ENCODE measurements around the gene PTPN18. TPM values are rescaled to one million over a fixed set of nuclear protein-coding genes. Genes with fewer than 3 reads are reported as not detected.

Gene PTPN18
- total and polyA plus RNA-seq, 3 donors from 2014 or later: 23.3 to 33.0 (median 23.4) TPM

GRCh38 chr2:130366720-130367119 is 10.9 kb downstream of the PTPN18 start:
- Histone ChIP-seq H3K4me3 (no peak overlapping the region), H3K27me3 (no peaks in the 10 kb centered on the region), H3K4me1 (no peaks in the 10 kb centered on the region), H3K36me3 (ENCODE audit: low read depth, missing control alignments) (no peaks in the 10 kb centered on the region), H3K27ac (no peak overlapping the region), H3K9me3 (no peaks in the 10 kb centered on the region)
- intact Hi-C loops (cut with DNase I; ENCODE audit: low total_unique reads): no loop called here
- WGBS, 2 donors: 75 to 85% methylated on average over 1 of the region's 1 CpG
- DNase-seq: no peak
- TF ChIP-seq, protein P1, sequence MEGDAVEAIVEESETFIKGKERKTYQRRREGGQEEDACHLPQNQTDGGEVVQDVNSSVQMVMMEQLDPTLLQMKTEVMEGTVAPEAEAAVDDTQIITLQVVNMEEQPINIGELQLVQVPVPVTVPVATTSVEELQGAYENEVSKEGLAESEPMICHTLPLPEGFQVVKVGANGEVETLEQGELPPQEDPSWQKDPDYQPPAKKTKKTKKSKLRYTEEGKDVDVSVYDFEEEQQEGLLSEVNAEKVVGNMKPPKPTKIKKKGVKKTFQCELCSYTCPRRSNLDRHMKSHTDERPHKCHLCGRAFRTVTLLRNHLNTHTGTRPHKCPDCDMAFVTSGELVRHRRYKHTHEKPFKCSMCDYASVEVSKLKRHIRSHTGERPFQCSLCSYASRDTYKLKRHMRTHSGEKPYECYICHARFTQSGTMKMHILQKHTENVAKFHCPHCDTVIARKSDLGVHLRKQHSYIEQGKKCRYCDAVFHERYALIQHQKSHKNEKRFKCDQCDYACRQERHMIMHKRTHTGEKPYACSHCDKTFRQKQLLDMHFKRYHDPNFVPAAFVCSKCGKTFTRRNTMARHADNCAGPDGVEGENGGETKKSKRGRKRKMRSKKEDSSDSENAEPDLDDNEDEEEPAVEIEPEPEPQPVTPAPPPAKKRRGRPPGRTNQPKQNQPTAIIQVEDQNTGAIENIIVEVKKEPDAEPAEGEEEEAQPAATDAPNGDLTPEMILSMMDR (IDR thresholded peaks at IDR 0.05): no peak

GRCh38 chr2:130368786-130369185 is 12.9 kb downstream of the PTPN18 start:
- Histone ChIP-seq H3K27me3 (no peaks in the 10 kb centered on the region), H3K27ac (no peak overlapping the region), H3K4me3 (no peak overlapping the region), H3K36me3 (ENCODE audit: low read depth, missing control alignments) (no peaks in the 10 kb centered on the region), H3K9me3 (no peaks in the 10 kb centered on the region), H3K4me1 (peaks cover 7% of the 10 kb centered on the region)
- intact Hi-C loops (cut with DNase I; ENCODE audit: low total_unique reads): no loop called here
- no peak for DNase-seq
- 80 to 89% methylated on average over 5 of the region's 5 CpGs for WGBS, 2 donors
- TF ChIP-seq POLR2A (IDR thresholded peaks at IDR 0.05): no peak
- TF ChIP-seq, protein P1 (IDR thresholded peaks at IDR 0.05): no peak

- Histone ChIP-seq H3K27ac (no peak overlapping the region), H3K4me3 (no peak overlapping the region), H3K9me3 (no peaks in the 10 kb centered on the region), H3K4me1 (peaks cover 7% of the 10 kb centered on the region), H3K27me3 (no peaks in the 10 kb centered on the region), H3K36me3 (ENCODE audit: low read depth, missing control alignments) (no peaks in the 10 kb centered on the region)
- no peak for DNase-seq
- intact Hi-C loops (cut with DNase I; ENCODE audit: low total_unique reads): no loop called here
- TF ChIP-seq, protein P1 (IDR thresholded peaks at IDR 0.05): no peak
- TF ChIP-seq POLR2A (IDR thresholded peaks at IDR 0.05): no peak
Measured at GRCh38 chr2:130369311-130369964, 13.6 kb downstream of the PTPN18 start.

GRCh38 chr2:130369965-130370341 is 14.1 kb downstream of the PTPN18 start:
- H3K27ac ChIP-seq: no peak overlapping the region
- no peak overlapping the region for H3K4me3 ChIP-seq
- no peak for TF ChIP-seq POLR2A (IDR thresholded peaks at IDR 0.05)
- TF ChIP-seq, protein P1 (IDR thresholded peaks at IDR 0.05): no peak
- peaks cover 7% of the 10 kb centered on the region for H3K4me1 ChIP-seq
- H3K27me3 ChIP-seq: no peaks in the 10 kb centered on the region
- intact Hi-C loops (cut with DNase I; ENCODE audit: low total_unique reads): no loop called here
- no peaks in the 10 kb centered on the region for H3K9me3 ChIP-seq
- DNase-seq: no peak
- 92 to 99% methylated on average over 5 of the region's 5 CpGs for WGBS, 2 donors
- no peaks in the 10 kb centered on the region for H3K36me3 ChIP-seq (ENCODE audit: low read depth, missing control alignments)

GRCh38 chr2:130370490-130370889 is 14.6 kb downstream of the PTPN18 start:
- no peak for DNase-seq
- intact Hi-C loops (cut with DNase I; ENCODE audit: low total_unique reads): no loop called here
- H3K27ac ChIP-seq: no peak overlapping the region
- H3K4me1 ChIP-seq: peaks cover 7% of the 10 kb centered on the region
- no peaks in the 10 kb centered on the region for H3K36me3 ChIP-seq (ENCODE audit: low read depth, missing control alignments)
- H3K27me3 ChIP-seq: no peaks in the 10 kb centered on the region
- no peaks in the 10 kb centered on the region for H3K9me3 ChIP-seq
- TF ChIP-seq, protein P1 (IDR thresholded peaks at IDR 0.05): no peak
- no peak for TF ChIP-seq POLR2A (IDR thresholded peaks at IDR 0.05)
- H3K4me3 ChIP-seq: no peak overlapping the region
- WGBS, 2 donors: 91 to 94% methylated on average over 4 to 9 of the region's 9 CpGs
